NCI-H1105 (cell line): ENCODE results near the gene EPB41L5.
"Not testable (repeated sequence)": the region's sequence is repeated elsewhere in the genome, so short reads cannot be mapped to it uniquely, and the experiment has no call there.

Experiments used
- DNase-seq: peaks from one replicate; lab custom pipeline; 2025; lab: John Stamatoyannopoulos, UW

Gene EPB41L5

DNA sequence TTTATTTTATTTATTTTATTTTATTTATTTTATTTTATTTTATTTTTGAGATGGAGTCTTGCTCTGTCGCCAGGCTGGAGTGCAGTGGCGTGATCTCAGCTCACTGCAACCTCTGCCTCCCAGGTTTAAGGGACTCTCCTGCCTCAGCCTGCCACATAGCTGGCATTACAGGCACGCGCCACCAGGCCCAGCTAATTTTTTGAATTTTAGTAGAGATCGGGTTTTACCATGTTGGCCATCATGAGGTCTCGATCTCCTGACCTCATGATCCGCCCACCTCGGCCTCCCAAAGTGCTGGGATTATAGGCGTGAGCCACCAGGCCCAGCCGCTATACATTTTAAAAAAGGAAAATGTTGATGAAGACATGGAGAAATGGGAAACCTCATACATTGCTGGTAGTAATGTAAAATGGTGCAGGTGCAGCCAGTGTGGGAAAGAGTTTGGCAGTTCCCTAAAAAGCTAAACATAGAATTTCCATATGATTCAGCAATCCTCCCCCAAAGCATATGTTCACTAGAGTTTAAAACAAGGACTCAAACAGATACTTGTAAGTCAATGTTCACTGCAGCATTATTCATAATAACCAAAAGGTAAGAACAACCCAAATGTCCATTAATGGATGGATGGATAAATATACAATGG, 187.1 kb downstream of the EPB41L5 start:
- DNase-seq = not testable (repeated sequence)

DNA sequence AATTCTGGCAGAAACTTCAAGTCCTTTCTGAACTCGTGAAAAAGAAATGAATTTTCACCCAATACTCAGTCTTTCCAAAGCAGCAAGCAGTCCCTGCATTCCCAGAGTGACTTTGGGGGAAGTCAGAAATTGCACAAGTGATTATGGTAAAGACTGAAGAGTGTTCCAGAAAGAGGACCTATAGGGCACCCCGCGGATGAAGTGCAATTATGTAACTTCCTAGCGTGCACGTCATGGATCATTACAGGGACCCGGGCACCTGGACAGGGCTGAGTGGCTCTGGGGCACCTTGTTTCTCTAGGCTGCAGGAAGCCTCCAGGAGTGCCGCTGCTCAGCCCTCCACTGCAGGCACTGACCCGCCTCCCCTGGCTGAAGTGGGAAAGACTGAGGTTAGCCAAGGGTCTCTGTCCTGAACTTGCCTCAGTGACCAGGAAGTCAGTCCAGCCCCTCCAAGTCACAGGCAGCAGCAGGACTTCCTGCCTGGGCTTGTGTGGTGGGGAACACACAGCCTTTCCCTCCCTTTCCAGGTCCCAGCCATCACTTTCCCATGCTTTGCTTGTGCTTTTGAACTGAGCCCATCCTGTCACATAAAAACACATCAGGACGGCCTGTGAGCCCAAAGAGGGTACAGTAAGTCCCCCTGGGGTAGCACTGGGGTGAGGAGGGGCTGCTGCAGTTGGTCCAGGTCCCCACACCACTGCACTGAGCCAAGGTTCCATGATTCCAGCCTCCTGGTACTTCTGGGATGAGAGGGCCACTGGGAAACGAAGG, 190.6 kb downstream of the EPB41L5 start:
- DNase-seq = no peak

DNA sequence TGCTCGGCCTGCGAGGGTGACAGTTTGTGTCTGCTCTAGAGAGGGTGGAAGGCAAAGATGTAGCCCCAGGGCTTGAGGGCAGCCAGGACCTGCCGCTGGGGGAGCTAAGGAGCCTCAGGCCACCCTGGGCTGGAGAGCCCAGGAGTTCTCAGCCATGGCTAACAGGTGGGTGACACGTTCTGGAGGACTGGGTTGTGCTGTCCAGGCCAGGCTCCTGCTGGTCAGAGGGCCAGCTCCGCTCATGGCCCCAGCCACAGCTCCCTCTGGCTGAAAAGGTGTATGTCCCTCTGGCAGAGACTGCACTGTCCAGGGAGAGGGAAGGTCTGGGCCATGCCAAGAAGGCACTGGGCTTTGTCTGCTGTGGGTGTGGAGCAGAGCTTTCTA, 191.1 kb downstream of the EPB41L5 start:
- no peak for DNase-seq

DNA sequence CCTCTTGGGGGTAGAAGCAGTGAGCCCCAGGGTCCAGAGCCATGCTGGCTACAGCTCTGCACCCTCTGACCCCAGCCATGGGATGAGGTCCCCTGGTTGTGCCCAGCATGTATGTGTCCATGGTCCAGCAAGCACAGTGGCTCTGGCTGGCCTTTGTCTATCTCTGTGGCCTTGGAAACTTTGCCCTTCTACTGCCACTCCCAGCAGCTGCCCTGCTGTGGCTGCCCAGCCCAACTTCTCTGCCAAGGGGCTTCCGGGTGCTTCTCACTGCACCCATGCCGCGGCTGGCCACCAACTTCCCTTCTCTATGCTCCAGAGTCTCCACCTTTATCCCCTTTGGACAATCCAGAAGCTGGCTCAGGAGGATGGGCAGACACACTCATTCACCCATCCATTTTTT, 191.5 kb downstream of the EPB41L5 start:
- no peak for DNase-seq

DNA sequence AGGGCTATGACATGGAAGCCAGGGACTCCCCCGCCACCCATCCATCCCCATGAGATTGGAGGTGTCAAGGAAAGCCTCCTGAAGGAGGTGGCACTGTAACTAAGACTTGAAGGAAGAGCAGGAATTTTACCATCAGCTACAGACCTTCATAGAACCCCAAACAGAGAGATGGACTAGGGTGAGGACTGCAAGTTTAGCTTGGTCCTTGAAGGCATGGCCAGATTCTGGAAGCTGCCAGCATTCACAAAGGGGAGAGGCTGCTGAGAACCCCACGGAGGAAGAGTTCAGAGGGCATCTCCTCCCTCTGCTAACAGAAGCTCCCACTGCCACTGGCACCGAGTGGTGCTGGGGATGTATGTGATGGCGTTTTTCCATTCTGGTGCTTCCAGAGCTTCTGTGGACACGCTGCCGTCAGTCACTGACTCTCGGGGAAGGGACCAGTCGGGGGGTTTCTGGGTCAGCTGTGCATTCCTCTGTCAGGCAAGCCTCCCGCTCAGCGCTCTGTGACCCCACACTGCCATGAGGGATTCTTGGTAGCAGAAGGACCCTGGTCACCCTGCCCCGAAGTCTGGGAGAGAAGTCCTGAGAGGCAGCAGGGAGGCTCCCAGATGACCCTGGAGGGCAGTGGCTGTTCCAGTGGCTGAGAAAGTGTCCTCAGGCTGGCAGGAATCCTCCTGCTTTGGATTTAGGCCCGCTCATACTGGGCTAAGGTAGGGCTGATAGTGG, 192.2 kb downstream of the EPB41L5 start:
- DNase-seq = no peak

DNA sequence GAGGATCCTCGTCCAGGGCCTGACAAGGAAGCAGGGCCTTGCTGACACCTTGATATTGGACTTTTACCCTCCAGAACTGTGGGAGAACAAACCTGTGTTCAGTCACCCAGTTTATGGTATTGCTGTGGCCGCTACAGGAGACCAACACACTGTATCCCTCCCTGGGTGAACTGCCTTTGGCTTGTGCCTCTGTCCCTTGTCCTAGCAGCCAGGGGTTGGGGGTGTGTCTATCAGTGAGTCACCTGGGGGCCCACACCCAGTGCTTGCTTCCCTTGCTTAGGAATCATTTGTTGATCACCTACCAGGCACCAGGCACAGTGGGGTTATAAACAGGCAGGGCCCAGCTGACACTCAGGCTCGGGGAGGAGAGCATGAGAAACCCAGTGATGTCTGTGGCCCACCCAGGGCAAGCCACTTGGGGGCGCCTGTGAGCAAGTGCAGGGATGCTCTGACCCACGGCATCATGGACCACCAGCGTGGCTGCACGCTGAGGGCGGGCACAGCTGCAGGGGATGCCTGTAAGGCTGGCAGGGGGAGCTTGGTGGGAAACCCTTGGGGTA, 193.2 kb downstream of the EPB41L5 start:
- DNase-seq = no peak

DNA sequence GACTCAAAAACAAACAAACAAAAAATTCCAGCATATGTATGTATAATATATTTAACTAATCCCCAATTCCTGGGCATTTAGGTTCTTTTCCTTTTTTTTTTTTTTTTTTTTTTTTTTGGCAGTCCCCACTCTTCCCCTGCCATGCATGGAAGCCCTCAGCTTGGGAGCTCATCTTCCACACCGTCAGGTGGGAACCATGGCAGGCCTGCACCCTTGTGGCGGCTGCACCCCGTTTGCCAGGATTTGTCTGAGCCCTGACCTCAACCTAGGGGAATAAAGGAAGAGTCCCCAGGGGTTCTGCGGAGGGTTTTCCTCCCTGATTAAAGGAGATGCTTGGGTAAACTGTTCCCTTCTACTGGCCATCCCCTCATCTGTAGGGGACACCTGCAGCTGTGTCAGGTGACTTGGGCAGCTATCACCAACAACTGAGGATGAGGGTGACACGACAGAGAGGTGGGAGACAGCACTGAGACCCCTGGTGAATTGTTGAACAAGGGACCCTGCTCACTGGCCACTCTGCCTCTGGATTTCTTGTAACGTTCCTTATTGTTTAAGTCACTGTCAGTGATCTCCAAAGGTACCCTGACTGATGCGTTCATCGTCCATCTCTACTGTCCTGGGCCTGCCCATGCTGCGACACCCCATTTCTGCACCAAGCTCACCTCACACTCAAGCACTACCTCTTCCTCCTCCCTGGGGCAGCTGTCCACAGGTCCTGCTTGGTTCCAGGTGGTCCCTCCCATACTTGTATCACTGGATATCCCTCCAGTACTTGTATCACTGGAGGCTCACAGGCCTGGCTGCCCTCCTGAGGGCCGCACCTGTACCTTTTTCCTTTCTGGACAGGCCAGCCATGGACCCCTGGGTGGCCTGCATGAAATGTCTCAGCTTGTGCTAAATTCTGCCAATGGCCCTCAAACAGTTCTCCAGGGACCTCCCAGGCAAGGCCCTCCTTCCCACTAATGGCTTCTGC, 195.8 kb downstream of the EPB41L5 start:
- DNase-seq = no peak

DNA sequence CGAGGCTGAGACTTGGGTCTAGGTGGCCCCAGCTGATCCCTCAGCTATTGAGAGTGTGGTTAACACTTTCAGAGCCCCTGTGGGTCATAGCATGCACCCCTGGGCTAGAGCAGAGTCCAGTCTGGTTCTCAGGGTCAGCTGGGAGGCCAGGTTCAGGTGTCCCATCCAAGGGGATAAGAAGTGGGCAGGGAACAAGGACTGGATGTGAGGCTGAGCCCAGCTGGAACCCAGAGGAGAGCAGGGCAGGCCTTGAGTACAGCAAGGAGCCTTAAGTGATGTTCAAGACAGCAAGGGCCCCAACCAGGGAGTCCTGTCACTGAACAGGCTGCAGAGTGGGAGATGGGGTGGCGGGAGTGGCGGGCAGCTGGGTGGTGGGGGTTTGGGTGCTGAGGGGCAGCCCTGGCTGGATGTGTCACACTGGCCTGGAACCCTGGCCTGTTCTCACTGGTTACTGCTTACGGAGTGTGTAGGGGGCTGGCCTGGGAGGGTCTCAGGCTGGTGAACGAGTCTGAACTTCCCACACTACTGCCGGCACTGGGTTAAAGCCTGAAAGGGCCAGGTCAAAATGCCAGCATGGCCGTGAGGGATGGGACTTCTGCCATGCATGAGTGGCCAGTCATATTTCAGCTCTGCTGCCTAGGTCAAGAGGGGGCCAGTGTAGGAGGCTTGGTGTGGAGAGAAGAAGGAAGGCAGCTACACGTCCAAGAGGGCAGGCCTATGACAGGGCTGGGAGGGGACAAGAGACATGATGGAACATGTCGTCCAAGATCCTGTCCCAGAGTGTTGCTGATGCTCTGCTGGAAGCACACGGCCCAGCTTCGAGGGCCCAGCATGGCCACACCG, 196.8 kb downstream of the EPB41L5 start:
- no peak for DNase-seq

DNA sequence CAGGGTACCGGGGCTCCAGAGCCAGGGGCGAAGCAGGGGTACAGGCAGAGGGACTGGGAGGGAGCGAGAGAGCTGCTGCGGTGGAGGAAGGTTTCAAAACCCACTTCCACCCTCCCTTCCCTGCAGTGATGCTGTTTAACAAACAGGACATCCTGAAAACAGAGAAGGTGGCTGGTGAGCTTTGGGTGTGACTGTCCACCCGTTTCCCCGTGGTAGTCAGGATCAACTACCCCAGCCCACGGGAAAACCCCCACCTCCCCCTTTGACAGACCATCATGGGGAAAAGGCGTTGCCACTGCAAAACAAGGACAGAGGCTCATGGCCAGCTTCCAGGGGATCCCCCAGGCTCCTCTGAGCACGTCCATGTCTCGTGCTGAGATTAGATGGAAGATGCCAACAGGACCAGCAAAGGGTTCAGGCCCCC, 197.4 kb downstream of the EPB41L5 start:
- DNase-seq = no peak

DNA sequence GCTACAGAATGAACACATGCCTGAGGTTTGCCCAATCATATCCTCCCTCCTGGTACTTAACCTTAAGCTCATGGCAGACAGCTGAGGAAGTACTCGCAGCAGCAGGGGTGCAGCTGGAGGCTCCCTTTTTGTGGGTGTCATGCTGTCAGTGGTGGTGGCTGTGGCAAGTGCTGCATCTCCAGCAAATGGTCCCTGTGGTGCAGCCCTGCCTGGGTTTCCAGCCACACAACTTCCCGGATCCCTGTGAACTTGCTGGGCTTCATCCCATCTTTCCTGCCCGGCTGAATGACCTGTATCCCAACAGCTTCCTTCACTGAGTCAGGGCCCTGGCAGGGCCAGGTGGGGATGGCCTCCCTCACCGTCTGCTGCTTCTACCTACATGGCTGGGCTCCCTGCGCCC, 205.3 kb downstream of the EPB41L5 start:
- no peak for DNase-seq

DNA sequence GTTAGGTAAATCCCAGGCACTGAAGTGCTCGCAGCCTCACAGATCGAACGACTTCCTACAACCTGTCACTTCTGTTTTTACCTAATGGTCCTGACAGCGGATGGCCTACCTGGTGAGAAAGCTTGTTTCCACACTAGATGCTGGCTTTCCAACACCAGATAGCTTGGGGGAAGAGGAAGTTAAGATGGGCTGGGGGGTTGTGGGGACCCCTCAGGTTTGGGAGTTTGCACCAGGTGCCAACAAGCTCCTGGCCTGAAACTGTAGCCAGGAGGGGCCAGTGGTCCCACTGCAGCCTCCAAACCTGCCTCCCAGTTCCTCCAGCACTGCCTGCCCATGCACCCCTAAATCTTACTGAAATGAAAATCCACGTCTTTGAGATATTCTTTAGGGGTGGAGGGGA, 206.4 kb downstream of the EPB41L5 start:
- no peak for DNase-seq

DNA sequence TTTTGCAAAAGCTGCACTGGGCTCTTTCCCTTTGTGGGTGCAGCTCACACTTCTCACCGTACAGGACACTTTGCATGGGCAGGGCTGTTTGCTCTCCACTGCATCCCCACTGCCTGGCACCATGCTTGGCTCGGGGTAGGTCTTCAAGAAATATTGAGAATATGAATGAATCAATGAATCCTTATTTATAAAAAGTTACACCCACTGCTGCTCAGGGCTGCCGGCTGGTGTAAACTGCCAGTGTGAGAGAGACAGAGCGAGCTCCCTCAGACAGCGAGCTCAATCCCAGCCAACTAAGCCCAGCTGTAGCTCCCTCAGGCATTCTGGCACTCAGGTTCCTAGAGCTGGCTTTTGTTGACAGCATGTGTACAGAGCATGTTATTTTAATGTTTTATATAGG, 206.9 kb downstream of the EPB41L5 start:
- no peak for DNase-seq

DNA sequence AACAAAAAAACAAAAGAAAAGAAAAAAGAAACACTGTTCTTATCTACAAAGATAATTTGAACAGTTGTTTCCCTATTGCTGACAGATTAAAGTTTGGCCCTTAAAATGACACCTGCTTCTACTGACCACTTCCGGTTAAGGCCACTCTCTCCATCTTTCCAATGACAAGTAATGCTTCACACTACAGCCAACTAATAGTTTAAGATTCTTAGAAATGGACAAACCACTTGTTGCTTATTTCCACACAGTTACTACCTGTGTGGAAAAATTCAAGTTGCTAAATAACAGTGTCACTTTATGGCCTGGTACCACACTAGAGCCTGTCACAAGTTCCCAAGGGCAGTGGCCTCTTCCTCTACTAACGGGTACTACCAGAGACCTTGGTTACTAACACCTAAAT, 207.9 kb downstream of the EPB41L5 start:
- DNase-seq = no peak

DNA sequence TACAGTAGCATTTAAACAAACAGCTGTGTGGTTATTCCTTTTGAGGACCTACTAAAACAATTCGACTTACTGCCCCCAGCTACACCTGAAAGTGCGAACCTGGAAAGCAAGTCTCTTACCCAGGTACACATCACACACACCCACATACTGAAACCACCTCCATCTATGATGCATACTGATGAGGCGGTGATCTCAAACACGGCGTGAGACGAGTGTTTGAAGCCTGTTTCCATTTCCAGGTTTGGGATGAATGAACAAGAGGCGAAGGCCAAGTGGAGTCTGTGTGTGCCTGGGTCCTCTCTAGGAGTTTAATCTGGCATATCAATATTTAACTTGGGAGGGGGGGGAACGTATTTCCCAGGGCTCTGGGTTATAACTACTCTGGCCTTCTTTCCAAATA, 208.7 kb downstream of the EPB41L5 start:
- no peak for DNase-seq

DNA sequence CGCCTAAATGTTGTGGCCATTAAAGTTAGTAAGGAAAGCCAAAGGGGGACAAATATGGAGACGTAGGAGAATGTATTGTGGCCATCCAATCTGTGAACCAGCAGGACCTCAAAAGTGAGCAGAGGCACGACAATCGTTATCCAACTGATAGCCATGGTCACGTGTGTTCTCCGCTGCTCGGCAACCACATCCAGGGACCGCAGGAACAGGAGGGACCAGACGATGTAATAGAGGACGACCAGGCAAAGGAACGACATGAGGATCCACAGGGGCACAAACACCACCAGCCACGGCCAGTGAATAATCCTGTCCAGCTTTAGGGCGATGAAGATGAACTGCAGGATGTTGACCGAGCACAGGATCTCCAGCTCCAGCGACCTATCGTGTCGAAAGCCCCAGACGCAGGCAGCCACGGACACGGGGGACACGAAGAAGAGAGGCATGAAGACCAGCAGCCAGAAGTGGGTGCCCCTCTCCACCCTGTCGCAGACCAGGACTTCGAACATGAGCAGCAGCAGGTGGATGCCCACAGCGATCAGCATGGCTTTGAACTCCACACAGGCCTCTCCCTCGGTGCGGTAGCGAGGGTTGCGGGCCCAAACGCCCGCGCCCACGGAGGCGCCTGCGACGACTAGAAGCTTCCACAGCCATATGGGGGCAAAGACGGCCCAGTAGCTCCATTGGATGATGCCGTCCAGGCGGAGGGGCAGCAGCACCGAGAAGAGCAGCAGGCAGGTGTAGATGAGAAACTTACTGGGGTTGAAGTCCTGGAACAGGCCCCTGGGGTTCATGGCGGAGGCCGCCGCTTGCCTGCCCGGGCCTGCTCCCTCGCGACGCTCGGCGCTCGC, 209.5 kb downstream of the EPB41L5 start:
- DNase-seq = no peak

DNA sequence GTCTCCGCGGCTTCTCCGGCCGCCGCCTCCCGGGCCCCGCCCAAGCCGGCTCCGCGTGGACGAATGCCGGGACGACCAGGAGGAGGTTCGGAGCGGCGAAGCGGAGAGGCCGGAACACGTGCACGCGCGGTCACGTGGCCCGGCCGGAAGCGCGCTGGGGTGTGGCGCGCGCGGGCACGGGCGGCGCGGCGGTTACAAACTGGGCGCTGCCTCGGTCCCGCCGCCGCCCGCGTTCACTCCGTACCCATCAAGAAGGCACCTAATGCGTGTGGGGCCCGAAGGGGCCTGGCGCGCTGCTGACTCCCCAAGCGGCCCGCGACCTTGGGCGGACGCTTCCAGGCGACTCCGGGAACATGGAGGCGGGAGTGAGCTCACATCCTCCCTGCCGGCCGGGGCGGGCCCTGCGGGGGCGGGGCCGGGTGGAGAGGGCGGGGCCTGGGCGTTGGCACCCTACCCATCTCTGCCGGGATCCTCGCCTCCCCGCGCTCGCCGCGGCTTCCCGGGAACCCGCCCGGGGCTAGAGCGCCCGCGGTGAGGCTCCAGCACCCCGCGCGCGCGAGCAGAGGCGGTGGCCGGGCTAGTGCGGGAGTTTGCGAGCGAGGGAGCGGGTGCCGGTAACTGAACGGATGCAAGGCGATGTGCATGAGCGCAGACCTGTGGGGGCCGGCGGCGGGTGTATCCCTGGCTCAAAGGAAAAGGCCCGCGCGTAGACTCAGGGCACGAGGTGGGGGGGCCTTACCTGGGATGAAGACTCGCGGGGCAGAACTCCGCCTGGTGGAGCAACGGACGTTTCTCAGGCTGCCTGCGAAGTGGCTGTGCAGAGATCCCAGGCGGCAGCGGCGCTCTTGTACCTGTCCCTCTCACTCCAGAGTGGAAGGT, 210.4 kb downstream of the EPB41L5 start, which contains the start of gene TMEM185B:
TMEM185B (minus strand) TSS at position 367 of the 879 bp plus-strand sequence. CDS start 424 bp downstream, outside the sequence.
- peak; percentile 63 for DNase-seq

DNA sequence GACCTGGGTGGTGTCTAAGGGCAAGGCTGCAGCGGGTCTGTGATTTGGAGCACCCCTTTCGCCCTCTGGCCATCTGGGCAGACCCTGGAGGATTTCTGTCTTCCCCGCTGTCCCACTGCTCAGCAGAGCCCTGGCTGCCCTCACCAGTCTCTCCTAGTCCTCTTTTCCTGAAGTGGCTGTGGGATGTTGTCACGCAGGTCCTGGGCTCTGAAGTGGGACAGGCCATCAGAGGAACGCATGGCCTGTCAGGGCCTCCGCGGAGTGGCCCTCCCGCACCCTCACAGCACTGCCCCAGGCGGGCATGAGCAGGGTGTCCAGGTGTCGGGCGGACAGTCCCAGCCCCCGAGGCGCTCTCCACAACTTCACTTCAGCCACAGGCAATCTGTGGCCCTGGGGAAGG, 211.4 kb downstream of the EPB41L5 start:
- DNase-seq = no peak

DNA sequence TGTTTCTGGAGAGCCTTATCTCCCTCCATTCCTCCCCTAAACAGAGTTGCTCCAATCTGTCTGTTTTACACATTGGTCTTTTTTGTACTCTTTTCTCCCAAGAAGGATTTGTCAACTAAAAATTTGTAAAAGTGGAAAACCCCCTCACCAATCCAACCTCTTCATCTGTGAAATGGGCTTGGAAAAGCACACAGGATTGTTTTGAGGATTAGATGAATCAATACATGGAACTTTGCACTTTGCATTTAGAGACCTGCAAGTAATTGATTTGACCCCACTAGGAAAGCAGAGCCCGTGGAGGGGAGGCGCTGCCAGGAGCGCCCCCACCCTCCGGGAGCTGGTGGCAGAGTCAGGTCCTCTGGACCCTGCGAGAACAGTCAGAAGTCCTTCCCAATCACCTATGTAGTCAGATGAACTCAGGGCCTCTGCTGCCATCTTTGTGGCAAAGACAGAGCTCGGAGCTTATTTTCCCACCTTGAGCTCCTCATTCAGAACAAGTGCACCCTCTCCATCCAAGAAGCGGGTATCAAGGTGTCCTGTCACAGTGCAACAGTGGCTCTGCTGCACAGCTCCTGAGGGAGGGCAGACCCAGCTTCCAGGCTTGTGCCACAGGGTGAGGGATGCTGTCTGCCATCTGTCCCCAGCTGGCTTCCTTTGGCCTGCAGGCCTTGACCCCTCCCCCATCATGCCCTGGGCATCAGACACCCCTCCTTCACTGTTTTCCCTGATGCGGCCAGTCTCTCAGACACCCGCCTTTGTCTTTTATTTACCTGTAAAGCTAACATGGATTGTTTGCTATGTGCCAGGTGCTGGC, 212.1 kb downstream of the EPB41L5 start:
- DNase-seq = no peak
